Keratinocyte (primary cell): ENCODE data around the gene RYR1. TPM values are rescaled to one million over a fixed set of nuclear protein-coding genes. Genes with fewer than 3 reads are reported as not detected.

Experiments used
- DNase-seq: peaks from one replicate; pipeline ENCODE4 v3.0.0-alpha.2; 2011; ENCODE audit warnings: low read depth, missing footprints, low spot score
- FAIRE-seq: peaks from 2 replicates; lab custom pipeline; 2011; peaks lifted over from hg19 to GRCh38; lab: Jason Lieb, UNC
- H2AFZ ChIP-seq: 2 replicates; pipeline ENCODE4 v1.6.0; 2012; ENCODE audit warnings: low read length, control low read depth, inconsistent platforms; ENCODE audit not compliant: control insufficient read depth
- H3K27ac ChIP-seq: 2 replicates; pipeline ENCODE4 v1.5.1; 2011; ENCODE audit warnings: low read length; ENCODE audit not compliant: control insufficient read depth, insufficient read depth
- H3K27me3 ChIP-seq: 3 replicates; pipeline ENCODE4 v1.6.0; 2011; ENCODE audit warnings: low read length; ENCODE audit not compliant: control insufficient read depth, insufficient read depth; ENCODE audit errors: extremely low read depth
- H3K36me3 ChIP-seq, 2 experiments: 2 replicates in 1 of 2; 3 replicates in 1 of 2; pipeline ENCODE4 v1.5.1; 2011; ENCODE audit warnings: low read length in 2 of 2, mild to moderate bottlenecking in 1 of 2; ENCODE audit not compliant: control insufficient read depth in 2 of 2, insufficient read depth in 2 of 2; ENCODE audit errors: extremely low read depth in 1 of 2
- H3K4me1 ChIP-seq: 3 replicates; pipeline ENCODE4 v1.5.1; 2011; ENCODE audit warnings: low read length; ENCODE audit not compliant: control insufficient read depth, insufficient read depth; ENCODE audit errors: extremely low read depth
- H3K4me2 ChIP-seq: 3 replicates; pipeline ENCODE4 v1.6.0; 2011; ENCODE audit warnings: low read depth, low read length; ENCODE audit not compliant: control insufficient read depth, insufficient read depth; ENCODE audit errors: extremely low read depth
- H3K4me3 ChIP-seq, 3 experiments: fragments of 200-600 bp in 1 of 3; sonication (generic) in 1 of 3; 2 replicates in 2 of 3; 3 replicates in 1 of 3; pipeline ENCODE4 v1.5.1; 2011 to 2016; ENCODE audit warnings: low read length in 3 of 3, mild to moderate bottlenecking in 3 of 3, control low read depth in 2 of 3, inconsistent platforms in 1 of 3, low read depth in 1 of 3, mixed read lengths in 1 of 3, mixed run types in 1 of 3, moderate library complexity in 1 of 3; ENCODE audit not compliant: control insufficient read depth in 2 of 3, insufficient read depth in 2 of 3; ENCODE audit errors: extremely low read depth in 1 of 3
- H3K79me2 ChIP-seq: 2 replicates; pipeline ENCODE4 v1.6.0; 2012; ENCODE audit warnings: low read length; ENCODE audit not compliant: control insufficient read depth, insufficient read depth
- H3K9ac ChIP-seq: 3 replicates; pipeline ENCODE4 v1.6.0; 2011; ENCODE audit warnings: low read length; ENCODE audit not compliant: control insufficient read depth, insufficient read depth; ENCODE audit errors: extremely low read depth
- H3K9me1 ChIP-seq: 3 replicates; pipeline ENCODE4 v1.6.0; 2011; ENCODE audit warnings: low read length; ENCODE audit not compliant: control insufficient read depth, insufficient read depth; ENCODE audit errors: extremely low read depth
- H3K9me3 ChIP-seq: 2 replicates; pipeline ENCODE4 v1.5.1; 2012; ENCODE audit warnings: low read depth, low read length; ENCODE audit not compliant: control insufficient read depth
- H4K20me1 ChIP-seq: 3 replicates; pipeline ENCODE4 v1.6.0; 2011; ENCODE audit warnings: low read length; ENCODE audit not compliant: control insufficient read depth, insufficient read depth; ENCODE audit errors: extremely low read depth
- CTCF ChIP-seq, 3 experiments: IDR thresholded peaks in 1 of 3; conservative IDR thresholded peaks in 1 of 3; optimal IDR thresholded peaks in 1 of 3; 2 replicates in 2 of 3; 3 replicates in 1 of 3; pipeline versions ENCODE3 to v1.5.1; 2011; ENCODE audit warnings: low read length in 3 of 3, mild to moderate bottlenecking in 3 of 3, moderate library complexity in 2 of 3, control low read depth in 1 of 3, inconsistent platforms in 1 of 3; ENCODE audit not compliant: insufficient read depth in 2 of 3; ENCODE audit errors: extremely low read depth in 1 of 3
- EZH2 ChIP-seq: IDR thresholded peaks from one replicate; pipeline ENCODE4 v1.6.1; 2012; ENCODE audit warnings: inconsistent platforms, mild to moderate bottlenecking, low read length, moderate library complexity
- dilution Hi-C: fragments of 300-500 bp; cut with MboI; formaldehyde crosslinking; loops from one replicate; pipeline ENCODE4 v1.7.0; 2020; ENCODE audit warnings: low sequenced_read_pairs; ENCODE audit not compliant: extremely low pct_ligation_motif_present
- polyA plus RNA-seq, 5 experiments: library from polyadenylated mRNA; depleted of rRNA in 3 of 5; stranded (reverse) in 3 of 5; stranded (forward) in 1 of 5; unstranded in 1 of 5; fragments of >200 nt; gene quantifications; 1 replicate in 1 of 5; 2 replicates in 3 of 5; 3 replicates in 1 of 5; pipeline versions ENCODE4 v1.2.1 to v1.2.3, GENCODE V29; 2011 to 2012; ENCODE audit warnings: missing spikeins in 2 of 5, low read depth in 1 of 5, low replicate concordance in 1 of 5

Gene RYR1
- polyA plus RNA-seq, 1 donor (not counting 4 experiments of a cell fraction or from before 2014, with no cell fraction given) = 0.41 TPM

GRCh38 chr19:38444026-38444425, 10.5 kb downstream of the RYR1 start:
- no peaks in the 10 kb centered on the region for H3K9me1 ChIP-seq
- no peaks in the 10 kb centered on the region for H3K4me1 ChIP-seq
- TF ChIP-seq EZH2 = no peak
- no peak for TF ChIP-seq CTCF (optimal IDR thresholded peaks at IDR 0.05 in 1 of 3, IDR thresholded peaks at IDR 0.05 in 1 of 3, conservative IDR thresholded peaks at IDR 0.05 in 1 of 3; ENCODE audit: extremely low read depth in 1 of 3, insufficient read depth in 2 of 3, low read length in 3 of 3)
- H3K27ac ChIP-seq = no peak overlapping the region
- FAIRE-seq (no peak), DNase-seq (no peak)
- no peak overlapping the region for H2AFZ ChIP-seq
- no peaks in the 10 kb centered on the region for H4K20me1 ChIP-seq
- H3K9ac ChIP-seq = no peak overlapping the region
- no peak overlapping the region for H3K4me2 ChIP-seq
- no peaks in the 10 kb centered on the region for H3K36me3 ChIP-seq
- no peak overlapping the region for H3K4me3 ChIP-seq
- H3K79me2 ChIP-seq = no peaks in the 10 kb centered on the region
- H3K9me3 ChIP-seq = no peaks in the 10 kb centered on the region
- H3K27me3 ChIP-seq = no peaks in the 10 kb centered on the region
- dilution Hi-C loops = no loop called here

GRCh38 chr19:38445362-38445761, 11.9 kb downstream of the RYR1 start:
- FAIRE-seq (no peak), DNase-seq (no peak)
- Histone ChIP-seq H3K79me2 (no peaks in the 10 kb centered on the region), H4K20me1 (no peaks in the 10 kb centered on the region), H3K4me2 (no peak overlapping the region), H3K9me3 (no peaks in the 10 kb centered on the region), H3K36me3 (no peaks in the 10 kb centered on the region), H3K4me1 (no peaks in the 10 kb centered on the region), H3K27me3 (no peaks in the 10 kb centered on the region), H3K9ac (no peak overlapping the region), H2AFZ (no peak overlapping the region), H3K4me3 (no peak overlapping the region), H3K9me1 (no peaks in the 10 kb centered on the region), H3K27ac (no peak overlapping the region)
- TF ChIP-seq CTCF (optimal IDR thresholded peaks at IDR 0.05 in 1 of 3, IDR thresholded peaks at IDR 0.05 in 1 of 3, conservative IDR thresholded peaks at IDR 0.05 in 1 of 3; ENCODE audit: extremely low read depth in 1 of 3, insufficient read depth in 2 of 3, low read length in 3 of 3) (no peak), EZH2 (no peak)
- dilution Hi-C loops = no loop called here
